GM12864 (cell line): Measurements from ENCODE around the gene SMAD5.
A peak's percentile ranks its signal among the peaks of the same experiment; 100 is the strongest.

Experiments
- DNase-seq: peaks from one replicate; pipeline ENCODE4 v3.0.0-alpha.2; 2011; ENCODE audit warnings: low read depth
- H3K4me3 ChIP-seq: 2 replicates; pipeline ENCODE4 v1.5.1; 2011; ENCODE audit warnings: mild to moderate bottlenecking, low read depth, low read length, control low read depth
- CTCF ChIP-seq: IDR thresholded peaks from 2 replicates; pipeline ENCODE4 v1.5.1; 2011; ENCODE audit warnings: low read depth, mild to moderate bottlenecking, moderate library complexity, low read length, control low read depth, inconsistent platforms; ENCODE audit errors: missing control alignments

The SMAD5 gene

GRCh38 chr5:136222580-136223235, 90.1 kb downstream of the SMAD5 start:
- DNase-seq = no peak
- no peak overlapping the region for H3K4me3 ChIP-seq
- no peak for TF ChIP-seq CTCF

GRCh38 chr5:136225796-136226195, 93.2 kb downstream of the SMAD5 start:
- no peak for TF ChIP-seq CTCF
- no peak overlapping the region for H3K4me3 ChIP-seq
- DNase-seq = no peak

GRCh38 chr5:136226401-136226800, 93.8 kb downstream of the SMAD5 start:
- TF ChIP-seq CTCF = no peak
- no peak for DNase-seq
- no peak overlapping the region for H3K4me3 ChIP-seq

GRCh38 chr5:136228136-136228757, 95.6 kb downstream of the SMAD5 start:
- DNase-seq = no peak
- H3K4me3 ChIP-seq = no peak overlapping the region
- no peak for TF ChIP-seq CTCF

GRCh38 chr5:136230176-136230575, 97.5 kb downstream of the SMAD5 start:
- no peak for TF ChIP-seq CTCF
- no peak for DNase-seq
- no peak overlapping the region for H3K4me3 ChIP-seq

- peak; percentile 12 for DNase-seq
- TF ChIP-seq CTCF = no peak
- H3K4me3 ChIP-seq = no peak overlapping the region
Observed at GRCh38 chr5:136232316-136232715, 99.7 kb downstream of the SMAD5 start.
